SU-DHL-6 (cell line): ENCODE data around the gene UBE2L5.

Experiments
- H2AFZ ChIP-seq: fragments of 200-600 bp; sonication (generic); 2 replicates; pipeline ENCODE4 v1.6.1; 2014; ENCODE audit warnings: low read depth, mild to moderate bottlenecking, moderate library complexity, mixed read lengths, antibody characterized with exemption, low read length; ENCODE audit not compliant: severe bottlenecking
- H3F3A ChIP-seq: fragments of 200-600 bp; shearing (Covaris generic); 2 replicates; pipeline ENCODE4 v1.6.0; 2016; ENCODE audit warnings: antibody characterized with exemption, mild to moderate bottlenecking; ENCODE audit not compliant: insufficient read depth
- H3K27ac ChIP-seq: fragments of 200-600 bp; sonication (generic); 2 replicates; pipeline ENCODE4 v1.5.1; 2016; ENCODE audit warnings: low read depth, mild to moderate bottlenecking, low read length, moderate library complexity, mixed read lengths
- H3K27me3 ChIP-seq: fragments of 200-600 bp; sonication (generic), shearing (Covaris generic); 2 replicates; pipeline ENCODE4 v1.6.0; 2014; ENCODE audit warnings: mild to moderate bottlenecking, low read length
- H3K36me3 ChIP-seq: fragments of 200-600 bp; sonication (generic); 2 replicates; pipeline ENCODE4 v1.6.1; 2014; ENCODE audit warnings: mild to moderate bottlenecking, low read length, mixed read lengths
- H3K4me2 ChIP-seq: fragments of 300-600, 200-600 bp; shearing (Covaris generic), sonication (generic); 2 replicates; pipeline ENCODE4 v1.6.0; 2014; ENCODE audit warnings: low read length, low read depth, mild to moderate bottlenecking; ENCODE audit not compliant: poor library complexity, severe bottlenecking
- H3K4me3 ChIP-seq: fragments of 200-600 bp; sonication (generic); 2 replicates; pipeline ENCODE4 v1.5.1; 2014; ENCODE audit warnings: antibody characterized with exemption, low read length, mild to moderate bottlenecking, mixed read lengths; ENCODE audit not compliant: insufficient read depth, poor library complexity, severe bottlenecking
- H3K79me2 ChIP-seq: fragments of 200-600 bp; sonication (generic); 2 replicates; pipeline ENCODE4 v1.6.1; 2014; ENCODE audit warnings: mild to moderate bottlenecking, low read length, moderate library complexity; ENCODE audit not compliant: insufficient read depth
- H3K9ac ChIP-seq: fragments of 200-600 bp; sonication (generic); 2 replicates; pipeline ENCODE4 v1.7.0; 2014; ENCODE audit warnings: mild to moderate bottlenecking, low read length
- H3K9me2 ChIP-seq: fragments of 200-600 bp; sonication (generic); replicated peaks from 2 replicates; pipeline ENCODE4 v1.6.1; 2014; ENCODE audit warnings: low read length; ENCODE audit not compliant: insufficient read depth
- H3K9me3 ChIP-seq: fragments of 200-600 bp; sonication (generic); 2 replicates; pipeline ENCODE4 v1.6.1; 2014; ENCODE audit warnings: low read length, mixed read lengths; ENCODE audit not compliant: insufficient read depth
- H4K20me1 ChIP-seq: fragments of 200-600 bp; sonication (generic); 2 replicates; pipeline ENCODE4 v1.6.1; 2014; ENCODE audit warnings: low read depth, mild to moderate bottlenecking, antibody characterized with exemption, low read length, moderate library complexity, mixed read lengths
- CTCF ChIP-seq: fragments of 200-600 bp; sonication (generic); IDR thresholded peaks from one replicate; pipeline ENCODE4 v1.5.1; 2017; ENCODE audit warnings: antibody characterized with exemption, mild to moderate bottlenecking, low read length, moderate library complexity; ENCODE audit not compliant: insufficient read depth, poor library complexity, severe bottlenecking
- EZH2phosphoT487 ChIP-seq: fragments of 200-600 bp; sonication (generic), shearing (Covaris generic); conservative IDR thresholded peaks from 2 replicates; pipeline ENCODE4 v1.6.1; 2018; ENCODE audit warnings: mild to moderate bottlenecking, antibody characterized with exemption, low read length, moderate library complexity, mixed read lengths

UBE2L5 gene

GRCh38 chr13:30429721-30430694, 7.7 kb downstream of the UBE2L5 start:
- H3K9me3 ChIP-seq, result no peaks in the 10 kb centered on the region
- peak overlapping the region; percentile 33 for H3K4me3 ChIP-seq
- H3K9ac ChIP-seq, result peak overlapping the region; percentile 29
- H3K36me3 ChIP-seq, result no peaks in the 10 kb centered on the region
- peak overlapping the region; percentile 60 for H3K4me2 ChIP-seq
- no peaks in the 10 kb centered on the region for H3K27me3 ChIP-seq
- H3K27ac ChIP-seq, result peak overlapping the region; percentile 63
- peaks cover 19% of the 10 kb centered on the region for H3F3A ChIP-seq
- TF ChIP-seq EZH2phosphoT487 (no peak), CTCF (no peak)
- H3K79me2 ChIP-seq, result no peaks in the 10 kb centered on the region
- H3K9me2 ChIP-seq, result no peaks in the 10 kb centered on the region
- no peaks in the 10 kb centered on the region for H4K20me1 ChIP-seq
- H2AFZ ChIP-seq, result peak overlapping the region; percentile 52

GRCh38 chr13:30431269-30431940, 9.1 kb downstream of the UBE2L5 start:
- peak overlapping the region; percentile 60 for H3K4me2 ChIP-seq

GRCh38 chr13:30435911-30436451, 13.7 kb downstream of the UBE2L5 start:
- Histone ChIP-seq H4K20me1 (no peaks in the 10 kb centered on the region), H3K9me2 (no peaks in the 10 kb centered on the region), H3K36me3 (no peaks in the 10 kb centered on the region), H3K4me2 (no peak overlapping the region), H3K27me3 (no peaks in the 10 kb centered on the region), H3F3A (peaks cover 31% of the 10 kb centered on the region), H3K27ac (no peak overlapping the region), H3K4me3 (no peak overlapping the region), H3K9me3 (no peaks in the 10 kb centered on the region), H3K79me2 (no peaks in the 10 kb centered on the region), H2AFZ (no peak overlapping the region), H3K9ac (no peak overlapping the region)
- TF ChIP-seq CTCF, result no peak
- no peak for TF ChIP-seq EZH2phosphoT487

More at GRCh38 chr13:30431269-30431940, 9.1 kb downstream of the UBE2L5 start:
- Histone ChIP-seq H3K79me2 (no peaks in the 10 kb centered on the region), H3K36me3 (no peaks in the 10 kb centered on the region), H2AFZ (peak overlapping the region; percentile 49), H3K9ac (no peak overlapping the region), H3F3A (peaks cover 17% of the 10 kb centered on the region), H3K9me3 (no peaks in the 10 kb centered on the region), H3K4me3 (no peak overlapping the region), H3K9me2 (no peaks in the 10 kb centered on the region), H3K27me3 (no peaks in the 10 kb centered on the region), H4K20me1 (no peaks in the 10 kb centered on the region), H3K27ac (no peak overlapping the region)
- TF ChIP-seq CTCF (no peak), EZH2phosphoT487 (no peak)
